ENCODE measurements around the gene LRRC17. TPM values are rescaled to one million over a fixed set of nuclear protein-coding genes. Genes with fewer than 3 reads are reported as not detected.

Gene LRRC17
- total and polyA plus RNA-seq, 10 donors = 0.54 to 3.1 (median 1.1) TPM

DNA sequence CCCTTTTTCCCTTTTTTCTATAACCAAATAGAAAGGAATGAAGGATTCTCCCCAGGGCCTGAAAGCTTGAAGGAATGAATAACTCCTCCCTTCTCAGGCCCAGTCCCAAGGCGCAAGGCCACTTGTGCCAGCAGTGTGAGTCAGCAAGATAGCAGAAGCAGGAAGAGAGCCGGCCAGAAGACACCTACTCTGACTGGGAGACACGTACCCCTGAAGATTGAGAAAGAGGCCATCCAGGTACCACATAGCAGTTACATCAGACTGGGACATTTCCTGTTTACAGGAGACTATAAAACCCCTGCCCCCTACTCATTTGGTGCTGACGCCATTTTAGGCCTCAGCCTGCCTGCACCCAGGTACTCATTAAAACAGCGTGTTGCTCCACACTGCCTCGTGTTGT, 65.5 kb downstream of the LRRC17 start:
- Histone ChIP-seq H3K9me3 (peaks cover 0 to 10% (median 0%) of the 10 kb centered on the region in 8 donors), H3K4me1 (no peaks in the 10 kb centered on the region), H3K36me3 (no peaks in the 10 kb centered on the region), H3K27me3 (replicated peaks in 1 of 7) (no peaks in the 10 kb centered on the region), H3K27ac (peak overlapping the region in 2 of 8 donors; percentile 60 to 66), H3K4me3 (peak overlapping the region in 1 of 8 donors; percentile 23)
- DNase-seq = no peak
- 60 to 79% (median 76%) methylated on average over 6 of the region's 6 CpGs for WGBS, 5 donors
- TF ChIP-seq CTCF (IDR thresholded peaks at IDR 0.05 in 8 of 11, conservative IDR thresholded peaks at IDR 0.05 in 3 of 11) (no peak), POLR2A (IDR thresholded peaks at IDR 0.05) (no peak), POLR2AphosphoS5 (IDR thresholded peaks at IDR 0.05) (no peak)
- intact Hi-C loops (cut with DNase I; ENCODE audit: low total_unique reads) = no loop called here

GRCh38 chr7:102979670-102980069, 66.9 kb downstream of the LRRC17 start:
- H3K9me3 ChIP-seq = peaks cover 0 to 10% (median 0%) of the 10 kb centered on the region in 8 donors
- TF ChIP-seq POLR2A (IDR thresholded peaks at IDR 0.05) = no peak
- TF ChIP-seq POLR2AphosphoS5 (IDR thresholded peaks at IDR 0.05) = no peak
- no peak for TF ChIP-seq CTCF (IDR thresholded peaks at IDR 0.05 in 8 of 11, conservative IDR thresholded peaks at IDR 0.05 in 3 of 11)
- H3K36me3 ChIP-seq = no peaks in the 10 kb centered on the region
- no peaks in the 10 kb centered on the region for H3K27me3 ChIP-seq (replicated peaks in 1 of 7)
- no peak overlapping the region for H3K27ac ChIP-seq
- no peaks in the 10 kb centered on the region for H3K4me1 ChIP-seq
- intact Hi-C loops (cut with DNase I; ENCODE audit: low total_unique reads) = no loop called here
- DNase-seq = no peak
- H3K4me3 ChIP-seq = no peak overlapping the region

DNA sequence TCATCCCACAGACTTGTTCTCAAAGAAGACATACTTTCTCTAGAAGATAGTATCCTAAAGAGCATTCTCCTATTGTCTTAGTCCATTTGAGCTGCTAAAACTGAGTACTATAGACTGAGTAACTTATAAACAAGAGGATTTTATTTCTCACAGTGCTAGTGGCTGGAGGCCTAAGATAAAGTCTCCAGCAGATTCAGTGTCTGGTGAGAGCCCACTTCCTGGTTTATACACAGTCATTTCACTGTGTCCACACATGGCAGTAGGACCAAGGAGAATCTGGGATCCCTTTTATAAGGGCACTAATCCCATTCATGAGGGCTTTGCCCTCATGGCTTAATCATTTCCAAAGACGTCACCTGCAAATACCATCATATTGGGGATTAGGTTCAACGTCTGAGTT, 68.7 kb downstream of the LRRC17 start:
- 83 to 100% (median 100%) methylated on average over 2 of the region's 2 CpGs for WGBS, 5 donors
- TF ChIP-seq CTCF (IDR thresholded peaks at IDR 0.05 in 8 of 11, conservative IDR thresholded peaks at IDR 0.05 in 3 of 11) = no peak
- no peak for TF ChIP-seq POLR2A (IDR thresholded peaks at IDR 0.05)
- TF ChIP-seq POLR2AphosphoS5 (IDR thresholded peaks at IDR 0.05) = no peak
- intact Hi-C loops (cut with DNase I; ENCODE audit: low total_unique reads) = no loop called here

DNA sequence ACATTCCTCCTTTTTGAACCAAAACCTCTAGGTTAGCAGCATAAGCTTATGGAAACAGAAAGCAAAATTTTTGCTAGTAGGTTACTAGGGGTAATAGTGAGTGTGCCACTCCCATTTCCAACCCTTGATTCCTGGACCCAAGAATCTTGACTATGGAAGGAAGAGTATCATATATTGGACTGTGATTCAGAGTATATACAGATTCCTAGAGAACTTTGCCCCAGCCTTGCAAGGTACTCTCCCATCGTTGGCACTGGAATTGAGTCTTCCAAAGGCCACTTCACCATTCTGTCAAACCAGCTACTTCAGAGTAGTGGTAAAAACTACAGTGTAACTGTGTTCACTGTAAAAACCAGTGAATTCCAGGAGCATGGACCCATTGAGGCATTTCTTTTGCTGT, 69.4 kb downstream of the LRRC17 start:
- no peaks in the 10 kb centered on the region for H3K36me3 ChIP-seq
- peaks cover 0 to 10% (median 0%) of the 10 kb centered on the region in 8 donors for H3K9me3 ChIP-seq
- no peaks in the 10 kb centered on the region for H3K4me1 ChIP-seq
- DNase-seq = no peak
- 67 to 87% (median 77%) methylated on average over 1 of the region's 1 CpG for WGBS, 5 donors
- TF ChIP-seq POLR2AphosphoS5 (IDR thresholded peaks at IDR 0.05) (no peak), POLR2A (IDR thresholded peaks at IDR 0.05) (no peak), CTCF (IDR thresholded peaks at IDR 0.05 in 8 of 11, conservative IDR thresholded peaks at IDR 0.05 in 3 of 11) (no peak)
- no peak overlapping the region for H3K4me3 ChIP-seq
- no peaks in the 10 kb centered on the region for H3K27me3 ChIP-seq (replicated peaks in 1 of 7)
- no peak overlapping the region for H3K27ac ChIP-seq
- intact Hi-C loops (cut with DNase I; ENCODE audit: low total_unique reads) = no loop called here

More for the DNA sequence above, 68.7 kb downstream of the LRRC17 start:
- no peak for DNase-seq
- H3K36me3 ChIP-seq = no peaks in the 10 kb centered on the region
- no peaks in the 10 kb centered on the region for H3K4me1 ChIP-seq
- peaks cover 0 to 10% (median 0%) of the 10 kb centered on the region in 8 donors for H3K9me3 ChIP-seq
- no peak overlapping the region for H3K27ac ChIP-seq
- no peaks in the 10 kb centered on the region for H3K27me3 ChIP-seq (replicated peaks in 1 of 7)
- no peak overlapping the region for H3K4me3 ChIP-seq
